Astrocyte (in vitro differentiated cells and primary cell): ENCODE data around the gene ZEB1. TPM values are rescaled to one million over a fixed set of nuclear protein-coding genes. Genes with fewer than 3 reads are reported as not detected.

Experiments used
- DNase-seq: peaks from one replicate; pipeline ENCODE4 v3.0.0-alpha.2; 2010; ENCODE audit warnings: low read depth
- FAIRE-seq: peaks from 2 replicates; lab custom pipeline; 2011; peaks lifted over from hg19 to GRCh38; lab: Jason Lieb, UNC
- H2AFZ ChIP-seq: 2 replicates; pipeline ENCODE4 v1.6.0; 2012; ENCODE audit warnings: low read depth, low read length, inconsistent platforms
- H3K27ac ChIP-seq: 2 replicates; pipeline ENCODE4 v1.5.1; 2011; ENCODE audit warnings: low read depth, low read length, inconsistent platforms
- H3K27me3 ChIP-seq: 2 replicates; pipeline ENCODE4 v1.6.0; 2011; ENCODE audit warnings: low read length, inconsistent platforms; ENCODE audit not compliant: insufficient read depth
- H3K36me3 ChIP-seq: 2 replicates; pipeline ENCODE4 v1.5.1; 2011; ENCODE audit warnings: low read length, inconsistent platforms; ENCODE audit not compliant: insufficient read depth
- H3K4me1 ChIP-seq: 2 replicates; pipeline ENCODE4 v1.5.1; 2011; ENCODE audit warnings: low read length, inconsistent platforms; ENCODE audit not compliant: insufficient read depth
- H3K4me2 ChIP-seq: 2 replicates; pipeline ENCODE4 v1.6.0; 2012; ENCODE audit warnings: low read length, inconsistent platforms
- H3K4me3 ChIP-seq: 2 replicates; pipeline ENCODE4 v1.5.1; 2011; ENCODE audit warnings: low read depth, mild to moderate bottlenecking, low read length, inconsistent platforms; ENCODE audit not compliant: insufficient read depth
- H3K79me2 ChIP-seq: 2 replicates; pipeline ENCODE4 v1.6.0; 2012; ENCODE audit warnings: mild to moderate bottlenecking, low read length, inconsistent platforms; ENCODE audit not compliant: insufficient read depth
- H3K9ac ChIP-seq: 2 replicates; pipeline ENCODE4 v1.6.0; 2012; ENCODE audit warnings: mild to moderate bottlenecking, low read length, inconsistent platforms
- H3K9me3 ChIP-seq: 2 replicates; pipeline ENCODE4 v1.5.1; 2012; ENCODE audit warnings: low read depth, mild to moderate bottlenecking, low read length, inconsistent platforms; ENCODE audit not compliant: insufficient read depth
- H4K20me1 ChIP-seq: 2 replicates; pipeline ENCODE4 v1.6.0; 2012; ENCODE audit warnings: low read length, inconsistent platforms; ENCODE audit not compliant: insufficient read depth
- H3K27ac Mint-ChIP-seq: one replicate; pipeline ENCODE4 v1.8.0; 2021; ENCODE audit warnings: mild to moderate bottlenecking, mixed read lengths; ENCODE audit not compliant: unreplicated experiment
- H3K27me3 Mint-ChIP-seq: one replicate; pipeline ENCODE4 v1.8.0; 2021; ENCODE audit warnings: low read depth, mixed read lengths; ENCODE audit not compliant: unreplicated experiment
- H3K36me3 Mint-ChIP-seq: one replicate; pipeline ENCODE4 v1.8.0; 2021; ENCODE audit warnings: low read depth, mixed read lengths; ENCODE audit not compliant: unreplicated experiment
- H3K4me1 Mint-ChIP-seq: one replicate; pipeline ENCODE4 v1.8.0; 2021; ENCODE audit warnings: low read depth, mixed read lengths; ENCODE audit not compliant: unreplicated experiment
- H3K4me3 Mint-ChIP-seq: one replicate; pipeline ENCODE4 v1.8.0; 2021; ENCODE audit warnings: mild to moderate bottlenecking, moderate library complexity, mixed read lengths; ENCODE audit not compliant: unreplicated experiment
- H3K9me3 Mint-ChIP-seq: one replicate; pipeline ENCODE4 v1.8.0; 2021; ENCODE audit warnings: mild to moderate bottlenecking, mixed read lengths; ENCODE audit not compliant: unreplicated experiment
- EZH2 ChIP-seq: IDR thresholded peaks from 2 replicates; pipeline ENCODE4 v1.6.1; 2012; ENCODE audit warnings: mild to moderate bottlenecking, low read length, inconsistent platforms; ENCODE audit not compliant: insufficient read depth
- total RNA-seq: library from RNA; stranded (reverse); gene quantifications from 2 replicates; pipeline ENCODE4 v1.2.1, GENCODE V29; 2021
- TF ChIP-seq, protein P1 (sequence below): IDR thresholded peaks from 2 replicates; pipeline ENCODE4 v1.5.1; 2011; ENCODE audit warnings: low read depth, mild to moderate bottlenecking, inconsistent platforms, low read length, moderate library complexity; ENCODE audit not compliant: insufficient read depth

The ZEB1 gene
- total RNA-seq, 1 donor from 2014 or later, result 37.2 TPM

DNA sequence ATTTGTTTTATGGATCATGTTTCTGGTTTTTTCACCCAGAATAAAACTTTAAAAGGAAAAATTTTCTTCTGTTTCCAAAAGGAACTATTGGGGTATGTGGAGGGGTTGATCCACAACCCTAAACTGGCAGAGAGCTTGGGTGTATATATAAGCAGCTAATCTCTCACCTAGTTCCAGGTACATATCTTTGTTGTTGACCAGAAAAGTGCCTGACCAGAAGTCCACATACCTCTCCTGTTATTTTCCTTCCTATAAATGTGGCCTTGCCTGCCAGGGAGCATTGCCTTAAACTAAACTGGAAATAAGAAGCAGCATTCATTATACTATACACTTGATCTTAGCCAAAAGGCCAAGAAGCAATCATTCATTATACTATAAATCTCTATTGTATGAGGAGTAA lies 112.0 kb downstream of the ZEB1 start:
- Mint-ChIP-seq H3K4me3 (no peak overlapping the region), H3K27ac (no peak overlapping the region)
- DNase-seq, result no peak

DNA sequence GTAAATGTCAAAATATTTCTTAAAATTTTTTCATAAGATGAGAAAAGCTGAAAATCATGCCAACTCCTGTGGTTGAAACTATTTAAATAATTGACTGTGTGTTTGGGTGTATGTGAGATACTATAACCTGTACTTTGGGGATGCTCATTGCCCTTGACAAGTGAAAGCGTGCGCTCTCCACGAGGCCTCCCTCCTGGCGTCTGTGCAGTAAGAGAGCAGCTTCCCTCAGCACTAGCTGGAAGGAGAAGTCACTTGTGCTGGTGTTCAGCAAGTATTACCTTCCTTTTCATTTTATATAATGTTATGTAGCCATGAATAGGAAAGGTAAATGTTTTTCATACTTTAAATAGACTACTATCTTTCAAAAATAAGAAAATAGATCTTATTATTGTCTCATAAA lies 118.9 kb downstream of the ZEB1 start:
- Mint-ChIP-seq H3K27ac (no peak overlapping the region), H3K36me3 (peaks cover 10% of the 10 kb centered on the region), H3K9me3 (peaks cover 7% of the 10 kb centered on the region), H3K4me3 (no peak overlapping the region), H3K27me3 (no peaks in the 10 kb centered on the region), H3K4me1 (no peaks in the 10 kb centered on the region)
- H3K27me3 ChIP-seq, result no peaks in the 10 kb centered on the region
- no peak overlapping the region for H3K4me3 ChIP-seq
- no peak for DNase-seq
- H3K4me2 ChIP-seq, result no peak overlapping the region
- no peak overlapping the region for H2AFZ ChIP-seq
- H4K20me1 ChIP-seq, result peaks cover 54% of the 10 kb centered on the region
- H3K9ac ChIP-seq, result no peak overlapping the region
- H3K9me3 ChIP-seq, result no peaks in the 10 kb centered on the region
- no peaks in the 10 kb centered on the region for H3K4me1 ChIP-seq
- FAIRE-seq, result no peak
- peaks cover 4% of the 10 kb centered on the region for H3K36me3 ChIP-seq
- H3K27ac ChIP-seq, result no peak overlapping the region
- peaks cover 85% of the 10 kb centered on the region for H3K79me2 ChIP-seq
- TF ChIP-seq, protein P1, sequence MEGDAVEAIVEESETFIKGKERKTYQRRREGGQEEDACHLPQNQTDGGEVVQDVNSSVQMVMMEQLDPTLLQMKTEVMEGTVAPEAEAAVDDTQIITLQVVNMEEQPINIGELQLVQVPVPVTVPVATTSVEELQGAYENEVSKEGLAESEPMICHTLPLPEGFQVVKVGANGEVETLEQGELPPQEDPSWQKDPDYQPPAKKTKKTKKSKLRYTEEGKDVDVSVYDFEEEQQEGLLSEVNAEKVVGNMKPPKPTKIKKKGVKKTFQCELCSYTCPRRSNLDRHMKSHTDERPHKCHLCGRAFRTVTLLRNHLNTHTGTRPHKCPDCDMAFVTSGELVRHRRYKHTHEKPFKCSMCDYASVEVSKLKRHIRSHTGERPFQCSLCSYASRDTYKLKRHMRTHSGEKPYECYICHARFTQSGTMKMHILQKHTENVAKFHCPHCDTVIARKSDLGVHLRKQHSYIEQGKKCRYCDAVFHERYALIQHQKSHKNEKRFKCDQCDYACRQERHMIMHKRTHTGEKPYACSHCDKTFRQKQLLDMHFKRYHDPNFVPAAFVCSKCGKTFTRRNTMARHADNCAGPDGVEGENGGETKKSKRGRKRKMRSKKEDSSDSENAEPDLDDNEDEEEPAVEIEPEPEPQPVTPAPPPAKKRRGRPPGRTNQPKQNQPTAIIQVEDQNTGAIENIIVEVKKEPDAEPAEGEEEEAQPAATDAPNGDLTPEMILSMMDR, result no peak
- TF ChIP-seq EZH2, result no peak

More for the DNA sequence above, 112.0 kb downstream of the ZEB1 start:
- peaks cover 17% of the 10 kb centered on the region for H3K4me1 Mint-ChIP-seq
- H3K36me3 ChIP-seq, result peaks cover 4% of the 10 kb centered on the region
- no peak overlapping the region for H3K4me2 ChIP-seq
- H4K20me1 ChIP-seq, result peaks cover 57% of the 10 kb centered on the region
- peaks cover 13% of the 10 kb centered on the region for H3K4me1 ChIP-seq
- H3K4me3 ChIP-seq, result no peak overlapping the region
- H3K9ac ChIP-seq, result no peak overlapping the region
- H3K9me3 ChIP-seq, result no peaks in the 10 kb centered on the region
- peaks cover 98% of the 10 kb centered on the region for H3K79me2 ChIP-seq
- peaks cover 11% of the 10 kb centered on the region for H3K9me3 Mint-ChIP-seq
- H3K27me3 Mint-ChIP-seq, result no peaks in the 10 kb centered on the region
- H2AFZ ChIP-seq, result no peak overlapping the region
- H3K36me3 Mint-ChIP-seq, result peaks cover 9% of the 10 kb centered on the region
- TF ChIP-seq, protein P1, result no peak
- TF ChIP-seq EZH2, result no peak
- no peak overlapping the region for H3K27ac ChIP-seq
- H3K27me3 ChIP-seq, result no peaks in the 10 kb centered on the region
- no peak for FAIRE-seq

DNA sequence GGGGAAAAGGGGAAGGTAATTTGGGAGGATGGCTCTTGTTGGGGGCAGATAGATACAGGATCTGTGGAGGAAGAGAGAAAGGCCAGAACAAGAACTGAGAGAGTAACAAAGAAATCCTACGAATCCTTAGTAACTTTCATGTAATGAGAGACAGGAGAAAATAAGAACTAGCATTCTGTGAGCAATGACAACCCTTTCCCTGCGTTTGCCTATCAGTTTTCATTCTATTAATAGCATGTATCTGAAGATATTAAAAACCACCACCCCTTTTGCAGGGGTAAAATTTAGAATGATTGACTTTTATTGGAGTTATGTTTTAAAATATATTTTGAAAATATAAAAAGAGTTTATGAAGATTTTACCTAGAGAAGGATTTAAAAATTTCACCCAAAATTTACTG lies 132.8 kb downstream of the ZEB1 start:
- Histone ChIP-seq H3K27me3 (no peaks in the 10 kb centered on the region), H2AFZ (no peak overlapping the region), H3K9ac (no peak overlapping the region), H4K20me1 (peaks cover 28% of the 10 kb centered on the region), H3K79me2 (peaks cover 57% of the 10 kb centered on the region), H3K4me2 (no peak overlapping the region), H3K4me3 (no peak overlapping the region), H3K9me3 (no peaks in the 10 kb centered on the region), H3K36me3 (no peaks in the 10 kb centered on the region), H3K27ac (no peak overlapping the region), H3K4me1 (no peaks in the 10 kb centered on the region)
- peaks cover 11% of the 10 kb centered on the region for H3K36me3 Mint-ChIP-seq
- no peak overlapping the region for H3K27ac Mint-ChIP-seq
- H3K4me3 Mint-ChIP-seq, result no peak overlapping the region
- H3K27me3 Mint-ChIP-seq, result no peaks in the 10 kb centered on the region
- no peak for TF ChIP-seq EZH2
- TF ChIP-seq, protein P1, result no peak
- no peaks in the 10 kb centered on the region for H3K4me1 Mint-ChIP-seq
- FAIRE-seq (no peak), DNase-seq (no peak)
- peaks cover 5% of the 10 kb centered on the region for H3K9me3 Mint-ChIP-seq
